ENCODE measurements around the gene CDH4.

CDH4 gene

GRCh38 chr20:61643656-61644377 is 391.8 kb downstream of the CDH4 start:
- FAIRE-seq, result no peak

DNA sequence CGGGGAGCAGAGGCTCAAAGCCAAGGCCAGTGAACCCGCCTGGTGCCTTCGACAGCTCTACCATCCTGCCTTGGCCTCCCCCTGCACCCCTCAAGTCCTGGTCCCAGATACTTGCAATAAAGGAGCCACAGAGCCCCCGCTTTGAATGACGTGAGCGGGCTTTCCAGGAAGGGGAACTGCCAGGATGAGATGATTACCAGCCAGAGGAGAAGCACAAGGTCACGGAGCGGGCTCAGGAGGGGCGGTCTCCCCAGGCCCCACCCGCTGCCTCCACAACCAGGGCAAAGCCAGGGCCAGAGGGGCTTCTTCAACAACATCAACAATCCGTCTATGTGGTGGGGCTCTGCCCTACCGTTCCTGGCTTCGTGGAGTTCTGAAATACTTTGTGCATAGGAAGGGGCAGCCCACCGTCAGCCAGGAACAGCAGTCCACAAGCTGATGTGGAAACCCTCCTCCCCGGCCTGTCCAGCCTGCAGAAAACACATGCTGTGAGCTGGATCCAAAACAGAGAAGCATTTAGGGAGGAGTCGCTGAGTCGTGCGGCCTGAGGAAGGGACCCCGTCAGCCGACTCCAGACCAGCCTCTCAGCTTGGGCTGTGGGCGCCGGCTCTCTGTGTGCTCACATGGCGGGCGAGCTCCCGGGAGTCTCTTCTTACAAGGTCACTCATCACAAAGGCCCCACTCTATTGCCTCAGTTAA is 392.5 kb downstream of the CDH4 start:
- FAIRE-seq, result no peak

DNA sequence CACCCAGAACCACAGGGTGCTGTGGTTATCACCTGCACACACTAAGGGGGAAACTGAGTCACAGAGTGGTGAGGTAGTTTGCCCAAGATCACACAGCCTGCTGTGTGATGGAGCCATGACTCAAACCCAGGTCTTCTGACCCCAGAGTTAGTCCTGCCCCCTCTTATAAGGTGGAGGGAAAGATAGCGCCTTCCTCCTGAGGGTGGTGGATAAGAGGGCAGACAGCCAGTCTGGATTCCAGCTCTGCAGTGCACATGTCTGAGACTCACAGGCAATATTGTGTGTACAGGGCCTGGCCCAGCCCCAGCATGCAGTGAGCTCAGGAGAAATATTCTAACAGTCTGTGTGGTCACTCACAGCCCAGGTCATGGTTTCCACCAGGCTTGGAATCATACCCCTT is 393.7 kb downstream of the CDH4 start:
- FAIRE-seq, result no peak

DNA sequence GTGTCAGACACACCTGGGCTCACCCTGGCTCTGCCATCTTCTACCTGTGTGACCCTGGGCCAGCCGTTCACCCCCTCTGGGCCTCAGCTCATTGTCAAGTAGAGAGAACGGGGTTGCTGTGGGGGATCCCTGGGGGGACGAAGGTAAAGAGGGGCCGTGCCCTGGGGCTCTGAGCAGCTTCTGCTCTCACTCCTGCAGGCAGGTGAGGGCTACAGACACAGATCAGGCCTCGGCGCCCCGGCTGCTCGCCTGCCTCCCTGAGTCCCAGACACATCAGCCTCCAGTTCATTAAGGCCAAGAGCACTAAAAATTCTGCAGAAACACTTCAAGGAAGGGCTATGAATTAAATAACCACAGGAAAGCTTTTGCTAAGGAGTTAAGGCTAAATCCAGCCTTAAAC is 394.4 kb downstream of the CDH4 start:
- no peak for FAIRE-seq

GRCh38 chr20:61646986-61647385 is 394.9 kb downstream of the CDH4 start:
- FAIRE-seq, result no peak

DNA sequence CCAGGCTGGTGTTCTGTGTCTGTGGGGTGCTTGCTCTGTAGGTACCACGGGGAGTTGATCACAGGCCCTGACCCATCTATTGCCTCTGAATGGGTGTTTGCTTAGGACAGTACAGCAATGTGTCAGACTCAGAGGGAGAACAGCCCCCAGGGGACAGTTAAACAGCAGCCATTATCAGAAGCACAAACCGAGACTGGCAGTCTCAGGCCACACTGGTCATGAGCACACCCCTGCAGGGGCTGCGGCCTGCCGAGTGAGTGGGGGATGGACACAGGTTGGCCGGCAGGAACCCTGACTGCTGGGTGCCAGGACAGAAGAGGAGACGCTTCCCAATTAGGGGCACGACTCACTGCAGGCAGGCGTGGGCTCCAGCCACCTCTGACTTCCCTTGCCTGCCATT is 395.6 kb downstream of the CDH4 start:
- no peak for FAIRE-seq

- no peak for FAIRE-seq
Observed at GRCh38 chr20:61649105-61649859, 397.2 kb downstream of the CDH4 start.

DNA sequence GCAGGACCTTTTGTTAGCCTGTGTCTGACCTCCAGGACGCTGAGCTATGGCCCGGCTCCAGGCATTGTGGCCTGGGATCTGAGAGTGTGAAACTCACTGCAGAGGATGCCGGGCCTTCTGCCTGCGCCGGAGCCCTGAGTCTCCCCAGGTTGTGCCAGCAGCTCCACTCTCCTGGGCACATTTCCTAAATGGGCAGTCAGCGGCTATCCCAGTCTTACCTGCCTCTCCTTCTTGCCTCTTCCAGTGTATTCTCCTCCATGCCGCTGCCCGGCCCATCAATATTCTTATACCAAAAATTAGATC is 397.8 kb downstream of the CDH4 start:
- FAIRE-seq, result no peak

DNA sequence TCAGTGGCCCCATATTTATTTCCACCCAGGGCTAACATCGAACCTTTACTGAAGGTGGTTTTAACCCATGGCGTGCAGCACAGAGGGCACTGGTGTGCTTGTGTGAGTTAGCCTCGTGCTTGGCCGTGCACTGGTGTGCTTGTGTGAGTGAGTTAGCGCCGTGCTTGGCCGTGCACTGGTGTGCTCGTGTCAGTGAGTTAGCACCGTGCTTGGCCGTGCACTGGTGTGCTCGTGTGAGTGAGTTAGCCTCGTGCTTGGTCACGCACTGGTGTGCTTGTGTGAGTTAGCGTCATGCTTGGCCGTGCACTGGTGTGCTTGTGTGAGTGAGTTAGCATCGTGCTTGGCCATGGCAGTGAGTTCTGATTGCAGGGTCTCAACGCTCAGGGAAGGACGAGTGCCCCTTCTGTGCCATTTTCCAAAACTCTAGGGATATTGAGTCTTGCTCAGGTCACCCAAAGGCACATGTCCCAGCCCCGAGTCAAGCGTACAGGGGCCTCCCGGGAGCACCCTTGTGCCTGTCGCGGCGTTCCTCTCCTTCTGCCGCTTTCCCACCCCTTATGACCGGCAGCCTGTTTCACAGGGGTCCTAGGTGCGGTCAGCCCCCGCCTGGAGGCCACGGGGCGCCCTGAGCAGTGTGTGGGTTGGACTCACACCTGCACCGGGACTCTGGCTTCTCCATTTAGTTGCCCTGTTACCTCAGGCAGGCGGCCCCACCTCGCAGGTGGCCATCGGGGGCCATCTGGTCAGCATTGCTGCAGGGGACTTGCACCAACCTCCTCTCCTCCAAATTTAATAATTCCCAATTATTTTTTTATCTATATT is 399.1 kb downstream of the CDH4 start:
- FAIRE-seq, result no peak

DNA sequence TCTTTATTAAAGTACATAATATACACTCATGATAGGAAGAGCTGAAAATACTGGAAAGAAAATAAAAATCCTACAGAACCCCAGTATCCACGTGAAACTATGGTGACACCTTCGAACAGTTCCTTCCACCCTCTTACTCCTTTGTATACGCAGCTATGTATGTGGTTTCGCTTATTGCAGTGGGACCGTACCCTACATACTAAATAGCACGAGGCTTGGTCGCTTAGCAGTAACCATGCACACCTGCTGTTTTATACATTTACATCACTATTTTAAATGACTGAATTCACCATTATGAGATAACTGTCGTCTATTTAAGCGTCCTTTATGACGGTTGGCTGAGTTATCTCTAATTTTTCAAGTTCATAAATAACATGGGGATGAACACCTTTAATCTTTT is 400.1 kb downstream of the CDH4 start:
- FAIRE-seq, result no peak

DNA sequence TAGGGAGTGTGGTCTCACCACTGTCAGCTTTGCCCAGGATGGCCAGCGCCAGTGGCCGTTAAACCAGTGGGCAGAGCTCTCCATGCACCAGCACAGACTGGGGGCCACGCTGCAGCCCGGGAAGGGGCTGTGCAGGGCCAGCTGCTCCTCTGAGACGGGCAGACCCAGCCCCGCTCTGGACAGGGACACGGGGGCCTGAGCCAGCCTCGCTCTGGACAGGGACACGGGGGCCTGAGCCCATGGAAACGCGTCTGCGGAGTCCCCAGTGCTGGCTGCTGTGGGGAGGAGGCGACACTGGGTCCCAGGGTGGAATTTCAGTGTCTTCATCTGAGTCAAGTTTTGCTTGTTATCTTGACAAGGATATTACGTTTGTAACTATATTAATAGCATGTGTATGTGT is 402.7 kb downstream of the CDH4 start:
- FAIRE-seq, result no peak

GRCh38 chr20:61655591-61655990 is 403.5 kb downstream of the CDH4 start:
- no peak for FAIRE-seq

- FAIRE-seq, result no peak
Observed at GRCh38 chr20:61656198-61656597, 404.1 kb downstream of the CDH4 start.

GRCh38 chr20:61657721-61658377 is 405.8 kb downstream of the CDH4 start:
- no peak for FAIRE-seq

GRCh38 chr20:61658563-61658962 is 406.5 kb downstream of the CDH4 start:
- no peak for FAIRE-seq

GRCh38 chr20:61659246-61659993 is 407.4 kb downstream of the CDH4 start:
- no peak for FAIRE-seq

GRCh38 chr20:61659994-61660346 is 407.9 kb downstream of the CDH4 start:
- no peak for FAIRE-seq

GRCh38 chr20:61660559-61660958 is 408.5 kb downstream of the CDH4 start:
- FAIRE-seq, result no peak

GRCh38 chr20:61661025-61661424 is 409.0 kb downstream of the CDH4 start:
- FAIRE-seq, result no peak

DNA sequence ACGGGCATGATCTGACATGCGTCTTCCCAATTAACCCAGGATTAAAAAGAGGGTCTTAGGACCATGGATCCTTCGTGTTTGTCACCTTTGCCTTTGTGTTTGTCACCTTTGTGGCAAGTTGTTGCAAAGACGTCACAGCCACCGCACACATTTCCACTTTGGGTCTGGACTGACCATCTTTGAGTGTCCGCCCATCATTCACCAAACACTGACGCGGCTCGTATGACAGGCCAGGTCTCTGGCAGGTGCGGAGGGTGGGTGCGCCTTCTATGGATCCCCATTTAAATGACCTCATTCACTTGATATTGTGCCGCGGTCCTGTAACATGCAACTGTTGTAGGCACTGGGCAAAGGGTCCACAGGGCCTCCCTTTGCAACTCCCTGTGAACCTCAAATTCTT is 409.5 kb downstream of the CDH4 start:
- FAIRE-seq, result no peak

DNA sequence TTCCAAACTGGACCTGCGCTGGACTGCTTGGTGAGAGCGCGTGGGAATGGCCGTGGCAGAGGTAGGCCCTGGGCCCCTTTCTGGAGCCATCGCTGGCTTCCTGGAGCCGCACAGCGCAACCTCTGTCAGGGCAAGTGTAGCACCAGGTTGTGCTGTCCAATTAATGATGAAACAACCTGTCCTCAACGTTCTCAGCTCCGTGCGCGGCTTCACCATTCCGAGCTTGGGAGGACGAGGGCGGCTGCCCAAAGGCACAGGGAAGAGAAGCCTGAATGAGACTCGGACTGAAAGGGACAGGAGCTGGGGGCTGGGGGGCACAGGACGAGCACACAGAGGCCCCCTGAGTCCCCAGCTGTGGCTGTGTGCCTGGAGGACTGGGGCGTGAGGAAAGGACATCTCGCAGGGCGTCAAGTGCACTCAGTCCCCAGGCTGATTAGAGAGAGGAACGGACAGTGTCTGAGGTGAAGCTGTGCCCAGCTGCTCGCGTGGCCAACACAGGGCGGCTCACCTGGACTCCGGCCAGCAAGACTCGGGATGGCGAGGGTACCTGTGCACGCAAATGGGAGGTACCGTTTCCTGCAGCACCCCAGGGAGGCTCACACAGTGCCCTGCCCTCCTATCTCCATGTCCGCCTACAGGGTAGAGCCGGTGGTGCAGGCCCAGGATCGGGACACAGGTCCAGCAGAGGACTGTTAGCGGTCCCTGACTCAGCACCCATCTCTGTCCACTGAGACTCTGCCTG is 410.3 kb downstream of the CDH4 start:
- no peak for FAIRE-seq
